AG08396 (cell line): ENCODE data around the gene ARHGEF3.
"Not testable (repeated sequence)": the region's sequence is repeated elsewhere in the genome, so short reads cannot be mapped to it uniquely, and the experiment has no call there.

ENCODE experiments used
- DNase-seq: peaks from one replicate; pipeline ENCODE4 v3.0.0; 2012; ENCODE audit warnings: low spot score, mixed read lengths

The ARHGEF3 gene

GRCh38 chr3:56737006-56737405 is 64.7 kb downstream of the ARHGEF3 start:
- no peak for DNase-seq

- DNase-seq: no peak
Observed at GRCh38 chr3:56732109-56732508, 69.6 kb downstream of the ARHGEF3 start.

- no peak for DNase-seq
Observed at GRCh38 chr3:56725175-56725574, 76.6 kb downstream of the ARHGEF3 start.

- DNase-seq: no peak
Observed at GRCh38 chr3:56724676-56725075, 77.1 kb downstream of the ARHGEF3 start.

- no peak for DNase-seq
Observed at GRCh38 chr3:56720849-56721248, 80.9 kb downstream of the ARHGEF3 start.

GRCh38 chr3:56718809-56719208 is 82.9 kb downstream of the ARHGEF3 start:
- not testable (repeated sequence) for DNase-seq

- DNase-seq: no peak
Observed at GRCh38 chr3:56711344-56711743, 90.4 kb downstream of the ARHGEF3 start.

- DNase-seq: not testable (repeated sequence)
Observed at GRCh38 chr3:56707412-56707811, 94.3 kb downstream of the ARHGEF3 start.

- no peak for DNase-seq
Observed at GRCh38 chr3:56706629-56707028, 95.1 kb downstream of the ARHGEF3 start.

- no peak for DNase-seq
Observed at GRCh38 chr3:56704706-56705105, 97.0 kb downstream of the ARHGEF3 start.

- peak; percentile 60 for DNase-seq
Observed at GRCh38 chr3:56702490-56703315, 99.0 kb downstream of the ARHGEF3 start.

- no peak for DNase-seq
Observed at GRCh38 chr3:56700151-56700550, 101.6 kb downstream of the ARHGEF3 start.

- DNase-seq: no peak
Observed at GRCh38 chr3:56694867-56695683, 106.7 kb downstream of the ARHGEF3 start.

GRCh38 chr3:56693750-56694149 is 108.0 kb downstream of the ARHGEF3 start:
- DNase-seq: no peak

GRCh38 chr3:56692520-56693433 is 109.0 kb downstream of the ARHGEF3 start:
- not testable (repeated sequence) for DNase-seq

- DNase-seq: not testable (repeated sequence)
Observed at GRCh38 chr3:56692001-56692365, 109.8 kb downstream of the ARHGEF3 start.

GRCh38 chr3:56691165-56692000 is 110.4 kb downstream of the ARHGEF3 start:
- no peak for DNase-seq

- DNase-seq: no peak
Observed at GRCh38 chr3:56689303-56689702, 112.4 kb downstream of the ARHGEF3 start.

GRCh38 chr3:56688191-56688590 is 113.6 kb downstream of the ARHGEF3 start:
- no peak for DNase-seq

GRCh38 chr3:56684029-56684428 is 117.7 kb downstream of the ARHGEF3 start:
- no peak for DNase-seq
